AG09319 (cell line): Measurements from ENCODE around the gene ZFP14.

Experiments
- DNase-seq: peaks from one replicate; pipeline ENCODE4 v3.0.0-alpha.2; 2010; ENCODE audit warnings: low read depth; ENCODE audit errors: extremely low read depth
- TF ChIP-seq, protein P1 (sequence below): IDR thresholded peaks from 2 replicates; pipeline ENCODE4 v1.5.1; 2011; ENCODE audit warnings: low read depth, mild to moderate bottlenecking, inconsistent platforms, low read length, moderate library complexity

The ZFP14 gene

DNA sequence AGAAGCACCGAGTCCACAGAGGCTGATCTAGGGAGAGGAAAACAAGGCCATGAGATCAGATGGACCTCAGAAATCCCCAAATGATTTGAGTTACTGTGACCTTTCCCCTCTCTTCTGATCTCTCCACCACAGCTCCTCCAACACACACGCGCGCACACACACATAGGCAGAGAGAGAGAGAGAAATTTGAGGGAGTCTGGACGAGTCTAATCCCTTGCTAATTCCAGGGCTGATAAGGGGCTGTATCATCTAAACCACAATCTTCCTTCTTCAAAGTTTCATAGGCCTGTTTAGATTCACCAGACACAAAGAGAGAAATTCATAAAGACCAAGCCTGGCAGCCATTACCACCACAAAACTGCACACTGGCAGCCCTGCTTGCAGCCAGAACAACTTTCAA, 30.8 kb upstream of the ZFP14 start:
- no peak for DNase-seq

DNA sequence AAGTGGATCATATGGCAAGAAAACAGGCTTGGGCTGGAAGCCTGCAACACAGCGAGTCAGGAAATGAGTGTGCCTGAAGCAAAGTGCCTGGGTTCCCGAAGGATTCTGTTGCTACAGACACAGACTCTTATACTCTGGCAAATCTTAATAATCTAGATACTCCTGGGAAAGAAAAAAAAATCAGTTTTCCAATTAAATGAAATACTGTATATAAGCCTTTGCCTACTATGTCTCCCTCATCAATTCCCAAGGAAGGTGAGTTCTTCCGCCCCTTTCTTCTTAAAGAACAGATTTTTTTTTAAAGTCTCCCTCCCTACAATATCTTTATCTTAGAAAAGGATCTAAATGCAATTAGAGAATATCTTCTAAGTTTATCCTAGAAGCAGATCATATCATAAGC, 29.1 kb upstream of the ZFP14 start:
- no peak for DNase-seq
- TF ChIP-seq, protein P1, sequence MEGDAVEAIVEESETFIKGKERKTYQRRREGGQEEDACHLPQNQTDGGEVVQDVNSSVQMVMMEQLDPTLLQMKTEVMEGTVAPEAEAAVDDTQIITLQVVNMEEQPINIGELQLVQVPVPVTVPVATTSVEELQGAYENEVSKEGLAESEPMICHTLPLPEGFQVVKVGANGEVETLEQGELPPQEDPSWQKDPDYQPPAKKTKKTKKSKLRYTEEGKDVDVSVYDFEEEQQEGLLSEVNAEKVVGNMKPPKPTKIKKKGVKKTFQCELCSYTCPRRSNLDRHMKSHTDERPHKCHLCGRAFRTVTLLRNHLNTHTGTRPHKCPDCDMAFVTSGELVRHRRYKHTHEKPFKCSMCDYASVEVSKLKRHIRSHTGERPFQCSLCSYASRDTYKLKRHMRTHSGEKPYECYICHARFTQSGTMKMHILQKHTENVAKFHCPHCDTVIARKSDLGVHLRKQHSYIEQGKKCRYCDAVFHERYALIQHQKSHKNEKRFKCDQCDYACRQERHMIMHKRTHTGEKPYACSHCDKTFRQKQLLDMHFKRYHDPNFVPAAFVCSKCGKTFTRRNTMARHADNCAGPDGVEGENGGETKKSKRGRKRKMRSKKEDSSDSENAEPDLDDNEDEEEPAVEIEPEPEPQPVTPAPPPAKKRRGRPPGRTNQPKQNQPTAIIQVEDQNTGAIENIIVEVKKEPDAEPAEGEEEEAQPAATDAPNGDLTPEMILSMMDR: no peak

More for the DNA sequence above, 30.8 kb upstream of the ZFP14 start:
- TF ChIP-seq, protein P1: no peak

DNA sequence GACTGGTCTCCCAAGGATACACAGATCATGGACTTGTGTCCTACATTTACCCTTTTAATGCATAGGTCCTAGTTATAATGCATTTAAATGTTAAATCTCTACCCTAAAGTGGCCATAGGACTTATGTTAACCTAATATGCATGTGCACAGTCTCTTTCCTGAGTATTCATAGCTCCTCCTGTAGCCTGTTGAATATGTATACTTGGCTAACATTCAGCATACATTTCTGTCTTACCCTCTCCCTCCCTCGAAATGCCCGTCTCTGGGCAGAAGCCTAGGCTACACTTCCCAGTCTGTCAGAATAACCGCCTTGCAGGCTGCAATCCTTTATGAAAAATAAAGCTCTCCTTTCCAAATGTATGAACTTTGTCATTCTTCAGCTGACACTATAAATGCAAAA, 25.5 kb upstream of the ZFP14 start:
- DNase-seq: no peak
- TF ChIP-seq, protein P1: no peak

DNA sequence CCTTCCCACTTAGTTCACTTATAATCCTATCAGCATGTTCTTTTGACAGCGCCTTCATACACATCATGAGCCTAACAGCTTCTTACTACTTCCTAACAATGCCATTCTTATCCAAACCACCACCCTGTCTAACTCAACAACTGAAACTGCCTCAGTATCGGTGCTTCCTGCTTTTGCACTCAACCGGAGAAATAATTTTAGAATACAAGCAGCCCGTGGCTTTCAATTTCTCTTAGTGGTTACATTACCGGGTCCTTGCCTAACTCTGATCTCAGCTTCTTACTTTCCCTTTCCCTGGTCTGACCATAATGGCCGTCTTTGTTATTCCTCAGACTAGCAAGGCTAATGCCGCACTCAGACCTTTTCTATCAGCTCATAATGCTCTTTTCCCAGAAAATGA, 22.5 kb upstream of the ZFP14 start:
- TF ChIP-seq, protein P1: no peak
- DNase-seq: no peak

DNA sequence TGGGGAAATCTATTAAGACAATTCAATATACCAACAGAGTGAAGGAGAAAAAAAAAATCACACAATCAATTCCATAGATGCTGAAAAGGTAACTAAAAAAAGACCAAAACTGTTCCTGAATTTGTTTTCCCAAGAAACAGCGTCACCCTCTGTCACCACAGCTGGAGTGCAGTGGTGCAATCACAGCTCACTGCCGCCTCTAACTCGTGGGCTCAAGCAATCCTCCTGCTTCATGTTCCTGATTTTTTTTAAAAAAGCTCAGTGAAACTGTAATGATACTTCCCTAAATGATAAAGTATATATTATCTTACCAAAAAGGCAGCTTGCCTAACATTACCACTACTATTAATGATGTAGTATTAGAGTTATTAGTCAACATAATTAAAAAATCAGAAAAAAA, 19.6 kb upstream of the ZFP14 start:
- TF ChIP-seq, protein P1: no peak
- no peak for DNase-seq

DNA sequence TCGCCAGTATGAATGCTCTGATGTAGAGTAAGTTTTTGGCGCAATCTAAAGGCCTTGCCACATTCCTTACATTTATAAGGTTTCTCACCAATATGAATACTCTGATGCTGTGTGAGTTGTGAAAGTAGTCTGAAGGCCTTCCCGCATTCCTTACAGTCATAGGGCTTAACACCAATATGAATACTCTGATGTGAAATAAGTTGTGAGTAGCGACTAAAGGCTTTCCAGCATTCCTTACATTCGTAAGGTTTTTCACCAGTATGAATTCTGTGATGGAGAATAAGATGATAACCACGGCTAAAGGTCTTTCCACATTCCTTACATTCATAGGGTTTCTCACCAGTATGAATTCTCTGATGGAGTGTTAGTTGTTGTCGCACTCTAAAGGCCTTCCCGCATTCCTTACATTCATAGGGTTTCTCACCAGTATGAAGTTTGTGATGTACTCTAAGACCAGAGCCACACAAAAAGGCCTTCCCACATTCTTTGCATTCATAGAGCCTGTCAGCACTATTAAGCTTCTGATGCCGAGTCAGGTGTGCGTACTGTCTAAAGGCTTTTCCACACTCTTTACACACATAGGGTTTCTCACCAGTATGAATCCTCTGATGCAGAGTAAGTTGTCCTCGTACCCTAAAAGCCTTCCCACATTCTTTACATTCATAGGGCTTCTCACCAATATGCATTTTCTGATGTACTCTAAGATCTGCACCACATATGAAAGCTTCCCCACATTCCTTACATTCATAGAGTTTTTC, 14.1 kb upstream of the ZFP14 start:
- TF ChIP-seq, protein P1: no peak
- no peak for DNase-seq

DNA sequence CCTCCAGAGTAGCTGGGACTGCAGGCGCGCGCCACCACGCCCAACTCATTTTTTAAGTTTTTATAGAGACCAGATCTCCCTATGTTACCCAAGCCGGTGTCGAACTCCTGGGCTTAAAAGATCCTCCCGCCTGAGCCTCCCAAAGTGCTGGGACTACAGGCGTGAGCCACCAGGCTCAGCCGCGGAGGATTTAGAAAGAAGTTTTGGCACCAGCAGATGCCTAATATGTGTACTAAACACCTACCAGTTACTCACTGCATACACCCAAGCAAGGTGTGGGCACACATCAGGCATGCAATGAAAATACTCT, 464 bp upstream of the ZFP14 start:
- no peak for DNase-seq
- TF ChIP-seq, protein P1: no peak
